ENCODE measurements around the gene PLIN3.

- TF ChIP-seq CTCF (conservative IDR thresholded peaks at IDR 0.05; ENCODE audit: low read depth in 2 of 2) (no peak), EZH2 (IDR thresholded peaks at IDR 0.05; ENCODE audit: low read depth, unreplicated experiment) (no peak), EZH2phosphoT487 (IDR thresholded peaks at IDR 0.05; ENCODE audit: unreplicated experiment) (no peak), ETS1 (IDR thresholded peaks at IDR 0.05) (no peak), CREB1 (CRISPR knock-in tag; IDR thresholded peaks at IDR 0.05; ENCODE audit: low read depth) (no peak), POLR2AphosphoS5 (IDR thresholded peaks at IDR 0.05; ENCODE audit: low read depth) (no peak), JUNB (IDR thresholded peaks at IDR 0.05; ENCODE audit: unreplicated experiment) (no peak), NANOG (IDR thresholded peaks at IDR 0.05; ENCODE audit: borderline replicate concordance) (no peak), REST (IDR thresholded peaks at IDR 0.05; ENCODE audit: unreplicated experiment) (no peak), ZNF462 (CRISPR knock-in tag; IDR thresholded peaks at IDR 0.05) (no peak), ZNF331 (CRISPR knock-in tag; IDR thresholded peaks at IDR 0.05; ENCODE audit: low read depth) (no peak), STAT1 (IDR thresholded peaks at IDR 0.05; ENCODE audit: unreplicated experiment) (no peak)
These were observed 64.8 kb downstream of the PLIN3 start for GRCh38 chr19:4802711-4803110.

All from GM23338 (cell line).